GM12801 (cell line): ENCODE data around the gene RPH3AL.

ENCODE experiments used
- TF ChIP-seq, protein P1 (sequence below): IDR thresholded peaks from one replicate; pipeline ENCODE4 v1.5.1; 2011; ENCODE audit warnings: control low read depth; ENCODE audit not compliant: insufficient read length; ENCODE audit errors: extremely low read depth

Gene RPH3AL

GRCh38 chr17:181245-182049 lies 171.2 kb downstream of the RPH3AL start, which contains the start of gene DOC2B:
DOC2B (minus strand) TSS chr17:181650; CDS start chr17:181479, 171 bp downstream.
- TF ChIP-seq, protein P1, sequence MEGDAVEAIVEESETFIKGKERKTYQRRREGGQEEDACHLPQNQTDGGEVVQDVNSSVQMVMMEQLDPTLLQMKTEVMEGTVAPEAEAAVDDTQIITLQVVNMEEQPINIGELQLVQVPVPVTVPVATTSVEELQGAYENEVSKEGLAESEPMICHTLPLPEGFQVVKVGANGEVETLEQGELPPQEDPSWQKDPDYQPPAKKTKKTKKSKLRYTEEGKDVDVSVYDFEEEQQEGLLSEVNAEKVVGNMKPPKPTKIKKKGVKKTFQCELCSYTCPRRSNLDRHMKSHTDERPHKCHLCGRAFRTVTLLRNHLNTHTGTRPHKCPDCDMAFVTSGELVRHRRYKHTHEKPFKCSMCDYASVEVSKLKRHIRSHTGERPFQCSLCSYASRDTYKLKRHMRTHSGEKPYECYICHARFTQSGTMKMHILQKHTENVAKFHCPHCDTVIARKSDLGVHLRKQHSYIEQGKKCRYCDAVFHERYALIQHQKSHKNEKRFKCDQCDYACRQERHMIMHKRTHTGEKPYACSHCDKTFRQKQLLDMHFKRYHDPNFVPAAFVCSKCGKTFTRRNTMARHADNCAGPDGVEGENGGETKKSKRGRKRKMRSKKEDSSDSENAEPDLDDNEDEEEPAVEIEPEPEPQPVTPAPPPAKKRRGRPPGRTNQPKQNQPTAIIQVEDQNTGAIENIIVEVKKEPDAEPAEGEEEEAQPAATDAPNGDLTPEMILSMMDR, result no peak

- TF ChIP-seq, protein P1, result no peak
Measured at GRCh38 chr17:180381-181244, 172.0 kb downstream of the RPH3AL start.

- TF ChIP-seq, protein P1, result no peak
Measured at GRCh38 chr17:179781-180380, 172.7 kb downstream of the RPH3AL start.

DNA sequence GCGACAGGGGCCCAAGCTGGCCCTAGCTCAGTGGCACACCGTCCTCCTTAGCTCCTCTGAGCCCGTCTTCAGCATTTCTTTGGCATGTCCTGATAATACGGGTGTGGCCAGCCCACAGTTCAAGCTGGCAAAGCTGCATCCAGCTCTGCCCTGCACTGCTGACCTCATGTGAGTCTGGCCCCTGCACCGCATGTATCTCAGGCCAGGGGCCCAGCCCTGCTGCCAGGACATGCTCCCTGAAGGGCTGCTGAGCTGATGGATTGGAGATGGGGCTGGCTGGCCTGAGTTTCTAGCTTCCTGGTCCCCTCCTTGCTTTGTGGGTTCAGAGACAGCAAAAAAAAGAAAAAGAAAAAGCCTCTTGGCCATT lies 173.6 kb downstream of the RPH3AL start:
- TF ChIP-seq, protein P1, result no peak

DNA sequence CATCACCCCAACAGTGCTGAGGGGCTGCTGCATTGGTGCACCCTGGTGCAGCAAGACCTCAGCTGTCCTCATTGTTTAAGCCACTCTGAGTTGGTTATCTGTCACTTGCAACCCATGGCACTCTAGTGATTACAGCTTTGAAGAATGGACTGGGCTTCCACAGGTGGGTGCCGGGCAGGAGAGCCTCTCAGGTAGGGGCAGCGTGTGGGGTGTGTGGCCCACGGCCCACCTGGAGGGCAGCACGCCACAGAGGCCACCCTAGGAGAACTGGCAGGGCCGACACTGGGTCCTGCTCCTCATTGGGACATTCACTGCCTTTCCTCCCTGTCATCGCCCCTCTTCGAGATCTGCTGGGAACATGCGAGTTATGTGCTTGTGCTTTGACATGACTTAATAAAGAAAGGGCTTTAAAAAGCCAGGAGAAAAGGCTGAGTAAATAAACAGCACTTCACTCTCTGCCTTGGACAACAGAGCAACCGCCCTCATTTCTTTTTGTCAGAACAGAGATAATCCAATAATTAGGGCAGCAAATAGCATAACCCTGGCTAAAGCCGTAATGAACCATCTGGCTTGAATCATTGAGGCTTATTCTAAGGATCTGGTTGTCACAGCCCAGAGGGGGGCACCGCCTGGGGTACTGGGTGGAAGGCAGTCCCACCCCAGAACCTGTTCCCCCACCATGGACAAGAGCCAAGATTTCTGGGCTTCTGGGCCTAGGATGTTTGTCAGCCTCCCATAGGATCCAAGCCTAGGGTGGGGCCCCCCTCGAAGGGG lies 174.1 kb downstream of the RPH3AL start:
- TF ChIP-seq, protein P1, result no peak

- TF ChIP-seq, protein P1, result no peak
Measured at GRCh38 chr17:177762-178161, 174.8 kb downstream of the RPH3AL start.
